KMS-11 (cell line): ENCODE data around the gene WNT3.

ENCODE experiments used
- H2AFZ ChIP-seq: fragments of 200-600 bp; sonication (generic); 2 replicates; pipeline ENCODE4 v1.6.1; 2016; ENCODE audit warnings: antibody characterized with exemption, mixed run types, low read depth
- H3K27ac ChIP-seq: fragments of 200-600 bp; sonication (generic); 2 replicates; pipeline ENCODE4 v1.6.1; 2016; ENCODE audit warnings: mild to moderate bottlenecking, mixed run types
- H3K27me3 ChIP-seq: fragments of 200-600 bp; sonication (generic); 2 replicates; pipeline ENCODE4 v1.6.1; 2017; ENCODE audit warnings: mild to moderate bottlenecking, low read depth, mixed run types, moderate library complexity; ENCODE audit not compliant: insufficient read depth
- H3K36me3 ChIP-seq: fragments of 200-600 bp; sonication (generic); 2 replicates; pipeline ENCODE4 v1.6.1; 2017; ENCODE audit warnings: mild to moderate bottlenecking, mixed run types; ENCODE audit not compliant: insufficient read depth
- H3K4me1 ChIP-seq: fragments of 200-600 bp; sonication (generic); 2 replicates; pipeline ENCODE4 v1.6.1; 2016; ENCODE audit warnings: mild to moderate bottlenecking, low read depth, mixed run types; ENCODE audit not compliant: poor library complexity, severe bottlenecking
- H3K4me2 ChIP-seq: fragments of 200-600 bp; sonication (generic); 2 replicates; pipeline ENCODE4 v1.7.0; 2016; ENCODE audit warnings: mild to moderate bottlenecking, mixed run types
- H3K4me3 ChIP-seq: fragments of 200-600 bp; sonication (generic); IDR thresholded peaks from 2 replicates; pipeline ENCODE4 v1.6.1; 2017; ENCODE audit warnings: low read depth, low read length, mixed read lengths; ENCODE audit not compliant: insufficient read depth
- H3K79me2 ChIP-seq: fragments of 200-600 bp; sonication (generic); 2 replicates; pipeline ENCODE4 v1.6.1; 2016; ENCODE audit warnings: low read depth, mixed run types; ENCODE audit not compliant: insufficient read depth
- H3K9ac ChIP-seq: fragments of 200-600 bp; sonication (generic); 2 replicates; pipeline ENCODE4 v1.6.1; 2016; ENCODE audit warnings: mild to moderate bottlenecking, mixed run types
- H4K20me1 ChIP-seq: fragments of 200-600 bp; sonication (generic); 2 replicates; pipeline ENCODE4 v1.6.1; 2016; ENCODE audit warnings: mild to moderate bottlenecking, mixed run types; ENCODE audit not compliant: insufficient read depth
- CTCF ChIP-seq: fragments of 200-600 bp; sonication (generic); conservative IDR thresholded peaks from 2 replicates; pipeline ENCODE4 v1.6.1; 2017; ENCODE audit warnings: low read depth, mild to moderate bottlenecking, antibody characterized with exemption, low read length, moderate library complexity, mixed read lengths

WNT3 gene

GRCh38 chr17:46818929-46819859, 702 bp upstream of the WNT3 start:
- Histone ChIP-seq H3K36me3 (no peaks in the 10 kb centered on the region), H3K4me2 (no peak overlapping the region), H4K20me1 (no peaks in the 10 kb centered on the region), H2AFZ (no peak overlapping the region), H3K79me2 (no peaks in the 10 kb centered on the region), H3K27me3 (peaks cover 22% of the 10 kb centered on the region; the same call in 1 of the 2 replicates), H3K27ac (no peak overlapping the region), H3K4me3 (no peak overlapping the region), H3K9ac (no peak overlapping the region), H3K4me1 (no peaks in the 10 kb centered on the region)
- no peak for TF ChIP-seq CTCF

- no peak for TF ChIP-seq CTCF
- no peaks in the 10 kb centered on the region for H3K36me3 ChIP-seq
- H3K27me3 ChIP-seq = peaks cover 22% of the 10 kb centered on the region; the same call in 1 of the 2 replicates
- no peak overlapping the region for H3K4me3 ChIP-seq
- no peak overlapping the region for H3K9ac ChIP-seq
- H3K27ac ChIP-seq = no peak overlapping the region
- no peaks in the 10 kb centered on the region for H3K79me2 ChIP-seq
- no peaks in the 10 kb centered on the region for H3K4me1 ChIP-seq
- no peaks in the 10 kb centered on the region for H4K20me1 ChIP-seq
- no peak overlapping the region for H3K4me2 ChIP-seq
- H2AFZ ChIP-seq = no peak overlapping the region
Observed at GRCh38 chr17:46817901-46818209, 637 bp downstream of the WNT3 start.

GRCh38 chr17:46817151-46817900, 1.2 kb downstream of the WNT3 start:
- no peaks in the 10 kb centered on the region for H3K79me2 ChIP-seq
- H4K20me1 ChIP-seq = no peaks in the 10 kb centered on the region
- no peak for TF ChIP-seq CTCF
- no peak overlapping the region for H2AFZ ChIP-seq
- H3K4me3 ChIP-seq = no peak overlapping the region
- H3K27me3 ChIP-seq = peaks cover 22% of the 10 kb centered on the region; the same call in 1 of the 2 replicates
- no peaks in the 10 kb centered on the region for H3K36me3 ChIP-seq
- no peak overlapping the region for H3K4me2 ChIP-seq
- no peak overlapping the region for H3K27ac ChIP-seq
- no peak overlapping the region for H3K9ac ChIP-seq
- H3K4me1 ChIP-seq = no peaks in the 10 kb centered on the region

- H3K4me1 ChIP-seq = no peaks in the 10 kb centered on the region
- no peak overlapping the region for H3K27ac ChIP-seq
- no peaks in the 10 kb centered on the region for H3K36me3 ChIP-seq
- no peak overlapping the region for H3K4me3 ChIP-seq
- no peak overlapping the region for H3K9ac ChIP-seq
- no peaks in the 10 kb centered on the region for H4K20me1 ChIP-seq
- no peak overlapping the region for H2AFZ ChIP-seq
- peaks cover 22% of the 10 kb centered on the region; the same call in 1 of the 2 replicates for H3K27me3 ChIP-seq
- H3K4me2 ChIP-seq = no peak overlapping the region
- no peaks in the 10 kb centered on the region for H3K79me2 ChIP-seq
- no peak for TF ChIP-seq CTCF
Observed at GRCh38 chr17:46815474-46816353, 2.8 kb downstream of the WNT3 start.
